ENCODE measurements around the gene ANO4.
A peak's percentile ranks its signal among the peaks of the same experiment; 100 is the strongest.

ANO4 gene

GRCh38 chr12:100991102-100991501 is 196.5 kb downstream of the ANO4 start:
- no peak for DNase-seq (ENCODE audit: low spot score)

GRCh38 chr12:100992194-100992593 is 197.6 kb downstream of the ANO4 start:
- DNase-seq (ENCODE audit: low spot score) = no peak

GRCh38 chr12:100993916-100994450 is 199.4 kb downstream of the ANO4 start:
- no peak for DNase-seq (ENCODE audit: low spot score)

DNA sequence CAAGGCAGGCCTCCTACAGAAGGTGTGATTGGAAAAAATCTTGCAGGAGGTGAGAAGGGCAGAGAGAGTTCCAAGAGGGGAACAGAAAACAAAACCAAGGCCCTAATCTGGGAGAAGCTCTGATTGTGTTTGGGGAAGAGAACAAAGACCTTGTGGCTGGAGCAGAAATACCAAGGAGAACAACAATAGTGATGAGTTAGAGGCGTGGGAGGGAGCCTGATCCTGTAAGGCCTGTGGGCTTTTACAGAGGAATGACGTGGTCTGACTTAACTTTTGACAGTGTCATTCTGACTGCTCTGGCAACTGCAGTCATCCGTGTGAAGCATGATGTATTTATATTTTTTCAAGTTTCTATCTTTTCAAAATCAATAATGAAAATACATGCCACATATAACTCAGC is 200.6 kb downstream of the ANO4 start:
- DNase-seq (ENCODE audit: low spot score) = peak; percentile 2

GRCh38 chr12:100995771-100996170 is 201.2 kb downstream of the ANO4 start:
- no peak for DNase-seq (ENCODE audit: low spot score)

- peak; percentile 53 for DNase-seq (ENCODE audit: low spot score)
These were observed 207.1 kb downstream of the ANO4 start for GRCh38 chr12:101001669-101002068.

- DNase-seq (ENCODE audit: low spot score) = no peak
These were observed 208.3 kb downstream of the ANO4 start for GRCh38 chr12:101002696-101003419.

DNA sequence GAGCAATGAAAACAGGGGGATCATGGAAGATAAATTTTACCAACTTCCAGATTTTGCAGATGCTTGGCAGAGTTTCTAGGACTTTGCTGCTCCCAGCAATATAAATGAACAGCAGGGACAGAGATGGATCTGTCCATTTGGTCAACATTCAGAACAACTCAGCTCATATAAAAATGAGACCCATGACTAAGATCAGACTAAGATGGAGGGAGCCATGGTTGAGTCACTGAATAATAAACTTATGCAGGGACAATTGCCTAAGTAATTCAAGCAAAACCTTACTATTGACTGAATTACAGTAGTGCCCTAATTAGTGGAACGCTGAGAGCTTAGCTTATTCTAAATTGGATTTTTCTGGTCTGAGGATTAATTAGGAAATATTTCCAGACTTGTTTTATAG is 210.3 kb downstream of the ANO4 start:
- peak; percentile 22 for DNase-seq (ENCODE audit: low spot score)

- DNase-seq (ENCODE audit: low spot score) = no peak
These were observed 214.7 kb downstream of the ANO4 start for GRCh38 chr12:101009274-101009673.

- no peak for DNase-seq (ENCODE audit: low spot score)
These were observed 216.3 kb downstream of the ANO4 start for GRCh38 chr12:101010896-101011295.

DNA sequence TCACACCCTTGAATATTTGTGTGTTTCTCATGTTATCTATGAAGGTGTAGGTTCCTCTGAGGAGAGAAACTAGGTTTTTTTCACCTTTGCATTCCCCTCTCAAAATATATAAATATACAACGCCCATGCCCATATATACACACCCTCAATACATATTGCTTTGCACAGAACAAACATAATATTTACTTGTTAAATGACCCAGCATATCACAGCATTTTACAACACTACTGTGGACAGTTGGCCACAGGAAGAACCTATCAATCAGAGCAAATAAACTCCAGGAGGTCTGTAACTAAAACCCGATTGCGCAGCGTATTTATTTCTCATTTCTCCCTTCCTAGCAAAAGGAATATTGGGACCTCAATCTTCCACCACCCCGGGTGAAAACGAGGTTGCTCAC is 219.4 kb downstream of the ANO4 start:
- DNase-seq (ENCODE audit: low spot score) = no peak

DNA sequence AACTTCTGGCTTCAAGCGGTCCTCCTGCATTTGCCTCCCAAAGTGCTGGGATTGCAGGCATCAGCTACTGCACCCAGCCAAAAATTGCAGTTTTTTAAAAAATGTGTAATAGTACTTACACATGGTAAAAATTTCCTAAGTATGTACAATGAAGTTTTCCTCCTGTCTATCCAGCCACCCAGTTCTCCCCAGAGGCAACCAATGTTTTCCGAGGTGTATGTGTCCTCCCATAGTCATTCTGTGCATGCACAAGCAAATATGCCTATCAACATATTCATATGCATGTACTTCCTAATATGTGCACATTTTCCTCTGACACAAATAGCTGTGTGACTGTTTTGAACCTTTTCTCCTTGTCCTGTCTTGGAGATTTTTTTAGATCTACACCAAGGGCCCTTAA is 220.5 kb downstream of the ANO4 start:
- no peak for DNase-seq (ENCODE audit: low spot score)

DNA sequence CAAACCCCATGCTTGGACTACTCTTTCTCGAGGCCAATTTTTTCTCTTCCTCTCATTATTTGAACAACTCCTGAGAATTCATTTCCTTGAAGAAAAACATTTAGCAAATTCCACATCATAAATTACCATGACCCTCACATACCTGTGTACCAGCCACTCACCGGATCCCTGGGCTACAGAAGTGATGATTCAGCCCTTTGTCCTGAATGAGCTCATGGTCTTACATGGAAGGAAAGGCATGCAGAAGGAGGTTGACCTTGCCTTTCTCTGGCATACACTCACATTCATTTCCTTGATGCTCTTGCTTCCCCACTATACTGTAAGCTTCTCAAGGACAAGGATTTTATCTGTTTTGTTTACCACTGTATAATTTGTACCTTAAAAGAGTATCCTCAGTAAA is 224.0 kb downstream of the ANO4 start:
- DNase-seq (ENCODE audit: low spot score) = peak; percentile 99

- peak; percentile 30 for DNase-seq (ENCODE audit: low spot score)
These were observed 224.6 kb downstream of the ANO4 start for GRCh38 chr12:101019201-101019600.

DNA sequence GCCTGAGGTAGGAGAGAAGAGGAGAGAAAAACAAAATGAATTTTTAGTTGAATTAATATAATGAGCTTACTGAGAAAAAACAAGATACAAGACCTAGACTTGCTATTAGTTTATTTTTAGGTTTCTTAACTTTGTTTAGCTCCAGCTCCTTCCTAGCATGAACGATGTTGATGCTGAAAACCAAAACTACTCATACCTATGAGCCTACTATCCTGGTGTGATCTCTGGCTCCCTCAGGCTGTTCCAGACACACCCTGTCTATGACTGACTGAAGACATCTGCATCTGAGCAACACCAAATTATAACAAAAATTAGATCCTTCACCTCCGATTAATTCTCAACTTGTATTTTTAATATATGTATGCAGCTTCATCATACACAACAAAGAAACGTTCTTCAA is 225.1 kb downstream of the ANO4 start:
- DNase-seq (ENCODE audit: low spot score) = peak; percentile 37

DNA sequence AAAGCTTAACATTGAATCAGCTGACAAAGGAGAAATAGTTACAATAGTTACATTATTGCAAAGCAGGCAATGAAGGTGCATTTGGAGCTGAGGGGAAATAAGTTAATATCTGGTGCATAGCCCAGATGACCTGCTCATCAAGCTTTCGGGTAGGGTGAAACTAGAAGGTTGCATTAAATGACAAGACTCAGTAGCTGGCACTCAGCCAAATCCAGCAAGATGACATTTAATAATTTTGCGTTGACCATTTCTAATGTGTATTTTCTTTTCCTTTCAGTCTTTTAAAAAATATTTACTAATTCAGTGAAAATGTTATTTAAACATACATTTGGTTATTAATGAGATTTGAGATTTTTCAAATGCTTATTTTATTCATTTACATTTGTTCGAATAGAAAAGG is 226.9 kb downstream of the ANO4 start:
- peak; percentile 26 for DNase-seq (ENCODE audit: low spot score)

DNA sequence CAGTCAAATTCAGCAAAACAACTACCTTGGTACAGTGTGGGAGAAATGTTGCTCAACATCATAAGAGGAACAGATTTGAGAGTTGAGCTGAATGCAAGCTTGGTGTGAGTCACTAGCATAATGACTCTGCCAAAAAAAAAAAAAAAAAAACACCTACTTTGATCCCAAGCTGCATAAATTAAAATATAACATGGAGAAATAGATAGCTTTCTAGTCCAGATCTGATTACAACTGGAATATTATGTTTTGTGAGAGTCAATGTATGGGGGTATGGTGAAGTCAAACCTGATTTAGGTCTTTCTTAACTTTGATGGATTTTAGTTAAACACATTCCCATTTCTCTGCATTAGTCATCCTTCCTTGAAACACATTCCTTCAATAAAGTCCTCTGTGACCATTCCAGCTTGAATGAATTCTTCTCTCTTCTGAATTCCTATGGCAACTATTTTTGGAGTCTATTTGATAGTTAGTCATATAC is 227.4 kb downstream of the ANO4 start:
- DNase-seq (ENCODE audit: low spot score) = peak; percentile 95

- DNase-seq (ENCODE audit: low spot score) = no peak
These were observed 232.6 kb downstream of the ANO4 start for GRCh38 chr12:101027200-101027599.

DNA sequence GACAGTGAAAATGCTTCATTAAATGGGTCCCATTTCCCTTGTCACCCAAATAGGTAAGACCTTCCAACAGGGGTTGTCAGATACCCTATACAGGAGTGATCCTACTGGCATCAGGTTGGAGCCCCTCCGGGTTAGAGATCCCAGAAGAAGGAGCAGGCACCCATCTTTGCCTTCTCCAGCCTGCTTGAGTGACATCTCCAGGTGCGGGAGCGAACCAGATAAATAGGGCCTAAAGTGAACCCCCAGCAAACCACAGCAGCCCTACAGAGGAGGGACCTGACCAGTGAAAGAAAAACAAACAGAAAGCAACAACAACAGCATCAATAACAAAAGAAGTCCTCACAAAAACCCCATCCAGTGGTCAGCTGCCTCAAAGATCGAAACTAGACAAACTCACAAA is 233.2 kb downstream of the ANO4 start:
- no peak for DNase-seq (ENCODE audit: low spot score)

GRCh38 chr12:101038289-101038871 is 243.8 kb downstream of the ANO4 start:
- no peak for DNase-seq (ENCODE audit: low spot score)

DNA sequence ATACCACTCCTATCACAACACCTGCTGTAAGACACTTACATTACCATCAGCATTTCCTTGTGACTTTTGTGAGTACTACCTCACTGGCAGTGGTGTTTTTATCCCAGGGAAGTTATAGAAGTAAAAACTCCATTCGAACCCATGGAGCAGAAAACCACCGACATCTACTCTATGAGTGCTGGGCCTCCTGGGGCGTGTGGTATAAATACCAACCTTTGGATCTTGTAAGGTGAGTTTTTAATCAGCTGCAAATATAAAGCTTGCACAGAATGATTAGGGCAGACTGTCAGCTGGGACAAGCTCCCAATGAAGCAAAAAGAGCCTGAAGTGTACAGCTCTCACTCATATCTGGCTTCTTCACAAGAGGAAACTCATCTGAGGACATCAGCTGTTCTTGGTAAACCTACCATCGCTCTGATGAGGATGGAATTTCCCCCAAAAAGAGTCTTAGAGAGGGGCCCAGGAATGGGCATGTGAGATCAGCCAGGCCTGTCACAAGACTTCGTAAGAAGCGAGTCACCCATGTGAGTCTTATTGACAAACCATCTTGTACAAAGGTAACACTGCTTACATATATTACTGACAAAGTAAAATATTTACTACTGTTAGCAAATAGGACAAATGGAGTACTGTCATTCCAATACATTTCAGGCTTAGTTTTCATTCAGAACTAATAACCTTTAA is 245.4 kb downstream of the ANO4 start:
- DNase-seq (ENCODE audit: low spot score) = peak; percentile 78

DNA sequence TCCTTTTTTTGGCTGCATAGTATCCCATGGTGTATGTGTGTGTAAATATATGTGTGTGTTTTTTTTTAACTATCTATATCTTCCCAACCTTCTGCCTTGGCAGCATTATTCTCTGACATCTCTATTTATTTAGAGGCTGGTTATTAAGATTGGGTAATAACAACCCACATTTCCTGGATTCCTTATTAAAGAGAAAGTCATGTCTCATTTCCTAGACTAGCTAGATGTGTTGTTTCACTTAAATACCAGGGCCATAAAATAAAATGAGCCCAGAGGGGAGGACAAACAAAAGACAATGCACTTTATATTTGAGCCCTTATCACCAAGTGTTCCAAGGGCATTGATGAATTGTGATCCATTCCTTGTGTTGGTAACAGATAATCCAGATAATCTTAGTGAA is 246.4 kb downstream of the ANO4 start:
- DNase-seq (ENCODE audit: low spot score) = peak; percentile 15

DNA sequence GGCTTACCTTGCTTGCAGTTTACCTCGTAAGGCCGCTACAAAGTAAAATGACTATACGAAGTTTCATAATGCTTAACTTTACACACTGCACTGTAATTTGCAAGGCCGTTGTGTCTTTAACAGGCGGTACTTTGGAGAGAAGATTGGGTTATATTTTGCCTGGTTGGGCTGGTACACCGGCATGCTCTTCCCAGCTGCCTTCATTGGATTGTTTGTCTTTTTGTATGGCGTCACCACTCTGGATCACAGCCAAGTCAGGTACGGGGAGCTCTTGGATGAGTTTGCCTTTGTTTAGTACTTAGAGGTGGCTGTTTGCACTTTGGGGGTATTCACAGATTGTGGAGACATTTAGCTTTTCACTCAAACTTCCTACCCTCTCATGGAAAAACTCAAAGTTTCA is 247.6 kb downstream of the ANO4 start:
- DNase-seq (ENCODE audit: low spot score) = peak; percentile 17

Measured in kidney tubule cell (primary cell).